ENCODE results near the gene CHPF.

Gene CHPF

DNA sequence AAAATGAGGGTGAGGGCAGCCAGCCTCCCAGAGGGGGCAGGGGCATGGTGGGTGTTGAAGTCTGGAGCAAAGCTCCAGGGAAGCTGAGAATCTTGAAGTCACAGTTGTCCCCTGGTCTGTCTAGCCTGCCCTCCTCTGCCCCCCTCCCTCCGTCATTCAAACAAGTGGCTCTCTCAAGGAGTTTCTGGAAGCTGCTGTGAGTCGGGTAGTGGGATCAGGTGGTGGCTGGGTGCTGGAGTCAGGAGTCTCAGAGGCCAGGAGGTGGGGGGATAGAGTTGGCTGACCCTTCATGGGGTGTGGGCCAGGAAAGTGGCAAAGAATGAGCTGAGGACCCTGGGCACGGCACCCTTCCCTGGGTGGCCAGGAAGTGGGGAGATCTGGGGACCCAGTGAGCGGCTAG lies 29.8 kb downstream of the CHPF start:
- no peak for DNase-seq (ENCODE audit: low read depth)

DNA sequence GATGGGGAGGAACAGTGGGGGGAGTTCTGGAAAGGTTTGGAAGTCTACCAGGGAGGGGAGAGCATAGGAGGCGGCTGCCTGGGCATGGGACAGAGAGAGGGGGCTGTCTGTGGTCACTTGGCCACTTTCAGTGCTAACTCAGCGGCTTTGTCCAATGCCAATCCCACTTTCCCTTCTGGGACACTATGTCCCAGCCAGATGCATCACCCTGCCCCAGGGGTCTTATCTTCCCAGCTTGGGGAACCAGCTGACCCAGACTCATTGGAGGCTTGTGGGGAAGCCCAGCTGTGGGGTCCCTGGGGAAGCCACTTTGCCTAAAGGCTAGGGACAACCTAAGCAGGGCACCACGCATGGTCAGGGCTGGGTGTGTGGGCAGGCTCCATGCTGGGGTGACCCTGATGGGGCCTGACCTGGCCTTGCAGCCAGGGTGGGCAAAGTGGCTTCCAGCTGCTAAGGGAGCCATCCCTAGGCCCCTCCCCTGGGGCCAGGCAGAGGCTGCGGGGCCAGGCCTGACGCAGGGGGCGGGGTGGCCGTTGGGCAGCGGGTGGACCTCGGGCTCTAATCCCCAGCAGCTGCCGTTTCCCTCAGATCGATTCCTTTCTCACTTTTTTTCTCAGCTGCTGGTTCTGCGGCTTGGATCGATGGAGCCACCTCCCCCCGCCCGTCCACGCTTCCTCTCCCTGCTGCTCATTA lies 30.9 kb downstream of the CHPF start:
- no peak for DNase-seq (ENCODE audit: low read depth)

DNA sequence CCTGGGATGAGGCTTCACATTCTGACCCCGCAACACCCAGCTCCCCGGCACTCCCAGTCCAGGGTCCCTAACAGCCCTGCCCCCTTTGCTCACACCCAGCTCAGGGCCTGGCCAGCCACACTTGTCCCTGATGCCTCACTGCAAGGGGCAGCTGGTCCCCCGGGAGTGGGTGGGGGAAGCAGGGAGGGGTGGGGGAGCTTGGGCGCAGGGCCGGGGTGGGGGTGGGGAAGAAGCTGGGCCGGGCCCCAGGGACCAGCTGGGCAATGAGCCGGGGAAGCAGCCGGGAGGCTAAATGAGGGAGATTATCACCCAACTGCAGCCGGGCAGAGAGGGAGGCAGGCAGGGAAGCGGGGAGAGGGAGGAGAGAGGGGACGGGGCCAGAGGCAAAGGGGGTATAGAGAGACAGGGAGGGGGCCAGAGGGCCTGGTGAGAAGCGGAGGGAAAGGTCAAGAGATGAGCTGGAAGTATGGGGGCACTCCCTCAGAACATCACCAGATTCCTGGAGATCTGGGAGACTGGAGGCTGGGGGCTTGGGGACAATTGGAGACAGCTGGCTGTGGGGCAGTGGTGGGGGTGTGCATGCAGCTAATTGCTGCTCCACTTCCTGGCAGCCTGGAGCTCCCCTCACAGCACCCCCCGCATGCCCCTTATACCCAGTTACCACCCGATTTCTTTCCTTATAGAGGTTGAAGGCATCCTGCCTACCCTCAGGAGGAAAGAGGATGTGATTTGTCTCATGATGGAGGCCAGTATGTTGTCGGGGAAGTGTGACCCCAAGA lies 31.9 kb downstream of the CHPF start:
- DNase-seq (ENCODE audit: low read depth), result no peak

DNA sequence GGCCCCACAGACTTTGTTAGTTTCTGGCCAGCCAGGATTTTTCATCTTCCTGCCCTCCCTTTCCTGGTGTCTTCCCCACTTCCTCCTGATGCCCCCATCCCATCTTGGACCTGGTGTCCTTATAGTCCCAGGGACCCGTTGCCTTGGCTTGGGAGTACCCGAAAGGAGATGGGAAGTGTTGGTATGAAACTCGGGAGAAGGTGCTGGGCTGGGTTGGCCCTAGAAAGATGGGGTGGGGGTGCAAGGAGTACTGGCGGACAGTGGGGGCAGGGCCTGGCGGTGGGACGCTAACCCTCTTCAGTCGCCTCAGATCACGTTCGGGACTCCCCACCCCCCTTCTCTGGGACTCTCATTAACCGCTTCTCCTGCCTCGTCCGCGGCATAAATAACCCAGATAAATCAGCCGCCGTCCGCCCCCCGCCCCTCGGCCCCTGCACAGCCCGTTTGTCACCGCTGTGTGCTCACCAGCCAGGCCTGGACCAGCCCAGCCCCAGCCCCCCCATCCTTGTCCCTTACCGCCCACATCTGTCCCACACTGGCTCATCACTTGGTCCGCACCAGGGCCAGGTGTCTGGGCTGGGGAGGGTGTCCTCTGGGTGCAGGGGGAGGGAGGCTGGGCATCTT lies 33.0 kb downstream of the CHPF start:
- no peak for DNase-seq (ENCODE audit: low read depth)

DNA sequence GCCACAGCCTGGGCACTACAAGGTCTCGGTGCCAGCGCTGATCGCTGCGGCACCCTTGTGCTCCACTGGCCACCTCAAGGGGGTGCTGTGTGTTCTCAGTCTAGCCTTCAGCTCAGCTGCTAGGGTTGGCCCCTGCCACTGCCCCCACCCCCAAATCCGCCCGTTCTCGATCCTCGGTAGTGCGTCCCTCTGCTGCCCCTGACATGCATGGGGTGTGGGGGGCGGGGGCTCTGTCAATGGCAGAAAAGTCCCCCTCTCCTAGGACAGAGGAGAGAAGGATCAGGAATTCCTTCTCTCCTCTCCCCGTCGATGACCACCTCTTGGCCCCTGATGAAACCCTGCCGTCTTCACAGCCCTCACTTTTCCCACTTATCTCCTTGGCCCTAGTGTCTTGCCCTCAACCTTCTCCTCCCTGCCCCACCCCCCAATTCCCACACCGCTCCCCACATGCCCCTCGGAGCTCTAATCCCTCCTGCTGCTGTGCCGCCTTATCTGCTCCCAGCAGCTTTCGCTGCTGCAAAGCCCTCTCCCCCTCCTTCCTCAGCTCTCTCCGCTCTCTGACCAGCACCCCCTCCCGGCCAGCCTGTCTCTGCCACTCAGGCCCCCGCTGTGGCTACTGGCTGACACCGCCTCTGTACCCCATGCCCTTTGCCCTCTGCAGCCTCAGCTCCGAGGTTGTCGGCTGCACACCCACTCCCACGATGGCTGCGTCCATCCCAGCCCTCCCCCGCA lies 33.7 kb downstream of the CHPF start:
- DNase-seq (ENCODE audit: low read depth), result peak; percentile 66

DNA sequence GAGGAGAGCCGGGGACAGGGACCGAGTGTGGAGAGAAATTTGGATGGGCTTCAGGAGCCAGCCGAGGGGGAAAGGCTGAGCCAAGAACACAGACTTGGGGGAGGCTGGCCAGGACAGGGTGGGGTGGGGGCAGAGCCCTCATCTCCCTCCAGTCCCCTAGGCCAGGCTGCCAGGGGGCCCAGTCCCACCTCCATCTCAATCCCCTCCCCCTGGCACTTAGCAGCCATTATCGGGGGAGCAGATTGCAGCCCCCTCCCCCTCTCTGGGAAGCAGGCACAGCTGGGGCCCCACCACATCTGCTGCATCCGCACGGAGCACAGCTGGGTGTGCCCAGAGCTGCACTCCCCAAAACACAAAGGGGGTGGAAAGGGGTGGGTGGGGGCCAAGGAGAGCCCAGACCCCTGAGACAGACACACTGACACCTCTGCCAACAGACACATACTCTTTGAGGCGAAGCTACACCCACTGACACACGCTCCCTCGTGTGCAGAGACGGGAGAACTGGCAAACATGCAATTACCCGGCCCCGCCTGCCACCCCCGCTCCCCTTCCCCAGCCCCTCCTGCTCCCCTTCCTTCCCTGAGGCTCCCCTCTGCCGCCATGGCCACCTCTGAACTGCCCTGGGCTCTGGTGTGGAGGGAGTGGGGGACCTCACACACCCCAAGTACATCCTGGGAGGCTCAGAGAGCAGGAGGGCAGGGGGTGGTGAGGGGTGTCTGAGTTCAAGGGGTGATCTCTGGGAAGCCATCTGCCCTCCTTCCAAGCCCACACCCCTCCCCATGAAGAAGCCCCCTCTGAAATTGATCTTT lies 34.4 kb downstream of the CHPF start:
- no peak for DNase-seq (ENCODE audit: low read depth)

DNA sequence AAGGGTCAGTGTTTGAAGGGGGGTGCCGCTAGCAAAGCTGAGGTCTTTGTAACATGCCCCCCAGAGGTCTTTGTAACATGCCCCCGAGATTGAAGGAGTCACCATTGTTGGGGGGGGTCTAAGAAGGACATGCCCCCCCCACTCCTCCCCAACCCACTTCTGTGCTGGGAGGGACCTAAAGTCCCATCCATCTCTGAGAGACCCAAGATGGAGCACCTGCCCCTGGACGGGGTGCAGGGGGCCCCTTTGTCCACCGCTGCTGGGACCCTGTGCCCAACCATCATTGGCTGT lies 35.2 kb downstream of the CHPF start:
- no peak for DNase-seq (ENCODE audit: low read depth)

DNA sequence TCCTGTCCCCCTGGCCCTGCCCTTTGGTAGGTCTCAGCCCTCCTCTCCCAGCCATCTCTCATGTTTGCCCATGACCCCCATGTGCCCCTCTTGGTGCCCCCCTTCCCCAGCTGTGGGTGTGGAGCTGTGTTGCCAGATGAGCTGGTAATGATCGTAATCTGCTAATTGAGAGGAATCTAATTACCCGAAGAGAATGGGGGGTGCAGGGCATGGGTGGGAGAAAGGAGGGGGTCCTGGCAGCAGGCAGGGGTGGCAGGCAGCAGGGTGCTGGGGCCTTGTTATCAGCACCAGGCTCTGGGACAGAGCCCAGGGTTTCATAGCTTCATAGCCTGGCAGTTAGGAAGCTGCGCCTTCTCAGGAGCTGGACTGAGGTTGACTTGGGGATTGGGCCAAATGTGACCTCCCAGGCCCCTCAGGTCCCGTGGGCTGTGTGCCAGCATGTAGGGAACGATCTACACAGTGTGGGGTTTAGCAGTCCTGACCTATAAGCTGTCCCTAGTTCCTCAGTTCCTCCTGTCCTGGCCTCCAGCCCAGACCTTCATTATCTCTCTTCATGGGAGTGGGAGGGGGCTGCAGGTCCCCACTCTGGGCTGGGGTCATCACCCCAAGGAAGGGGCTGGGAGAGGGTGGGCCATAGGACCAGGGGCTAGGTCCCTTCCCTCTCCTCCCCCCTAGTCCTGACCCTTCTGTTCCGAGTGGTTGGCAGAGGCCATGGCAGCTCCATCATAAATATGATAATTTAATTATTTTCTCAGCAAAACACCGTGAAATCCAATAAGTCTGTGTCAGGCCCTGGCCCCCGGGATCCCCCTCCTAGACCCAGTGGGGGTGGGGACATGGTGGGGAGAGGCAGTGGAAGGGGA lies 35.8 kb downstream of the CHPF start:
- no peak for DNase-seq (ENCODE audit: low read depth)

DNA sequence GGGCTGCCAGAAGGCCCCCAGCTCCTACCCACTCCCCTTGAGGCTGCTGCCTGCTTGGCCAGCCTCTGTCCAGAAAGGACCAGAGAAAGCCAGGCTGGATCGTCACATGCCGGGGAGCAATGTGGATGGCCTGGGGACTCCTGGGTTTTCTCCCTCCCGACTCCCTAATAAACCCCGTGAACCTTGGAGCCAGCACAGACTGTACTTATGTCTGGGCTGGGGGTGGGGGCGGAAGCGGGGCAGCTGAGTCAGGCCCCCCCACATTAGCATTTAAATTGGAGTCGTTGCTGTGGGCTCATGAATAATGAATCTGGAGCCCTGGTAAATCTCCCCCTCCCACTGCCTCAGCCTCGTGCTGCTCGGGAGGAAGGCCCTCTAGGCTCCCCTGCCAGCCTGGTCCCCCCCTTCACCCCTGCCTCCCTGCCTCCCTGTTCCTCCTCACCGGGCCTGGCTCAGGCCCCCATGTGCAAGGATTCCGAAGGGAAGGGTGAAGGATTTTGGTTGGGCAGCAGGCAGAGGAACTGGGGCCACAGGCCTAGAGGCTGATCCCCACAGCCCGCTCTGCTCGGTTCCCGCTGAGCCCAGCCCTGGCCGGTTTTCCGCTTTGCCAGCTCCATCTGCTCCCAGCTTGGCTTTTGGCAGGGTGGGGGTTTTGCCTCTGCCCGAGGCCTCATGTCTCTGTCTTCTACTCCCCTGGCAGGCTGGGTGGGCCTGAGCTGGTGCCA lies 36.6 kb downstream of the CHPF start:
- no peak for DNase-seq (ENCODE audit: low read depth)

DNA sequence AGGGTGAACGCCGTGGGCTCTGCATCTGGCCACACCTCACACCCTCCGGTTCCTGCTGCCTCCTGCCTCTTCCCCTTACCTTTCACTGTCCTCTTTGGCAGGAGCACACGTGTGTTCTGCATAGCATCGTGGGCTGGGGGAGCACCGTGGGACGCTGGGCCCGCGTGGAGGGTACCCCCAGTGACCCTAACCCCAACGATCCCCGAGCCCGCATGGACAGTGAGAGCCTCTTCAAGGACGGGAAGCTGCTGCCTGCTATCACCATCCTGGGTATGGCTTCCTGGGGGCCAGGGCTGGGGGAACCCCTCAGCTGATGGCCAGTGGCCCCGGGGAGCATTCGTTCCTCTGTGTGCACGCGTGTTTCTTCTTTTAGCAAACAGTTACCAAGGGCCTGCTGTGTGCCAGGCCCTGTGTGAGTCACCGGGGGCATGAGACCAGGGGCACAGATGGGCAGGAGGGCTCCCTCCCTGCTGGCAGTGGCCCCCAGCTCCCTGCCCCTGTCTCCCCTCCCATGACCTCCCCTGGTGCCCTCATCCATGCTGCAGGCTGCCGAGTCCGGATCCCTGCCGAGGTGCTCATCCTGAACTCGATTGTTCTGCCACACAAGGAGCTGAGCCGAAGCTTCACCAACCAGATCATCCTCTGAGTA lies 37.3 kb downstream of the CHPF start:
- no peak for DNase-seq (ENCODE audit: low read depth)

DNA sequence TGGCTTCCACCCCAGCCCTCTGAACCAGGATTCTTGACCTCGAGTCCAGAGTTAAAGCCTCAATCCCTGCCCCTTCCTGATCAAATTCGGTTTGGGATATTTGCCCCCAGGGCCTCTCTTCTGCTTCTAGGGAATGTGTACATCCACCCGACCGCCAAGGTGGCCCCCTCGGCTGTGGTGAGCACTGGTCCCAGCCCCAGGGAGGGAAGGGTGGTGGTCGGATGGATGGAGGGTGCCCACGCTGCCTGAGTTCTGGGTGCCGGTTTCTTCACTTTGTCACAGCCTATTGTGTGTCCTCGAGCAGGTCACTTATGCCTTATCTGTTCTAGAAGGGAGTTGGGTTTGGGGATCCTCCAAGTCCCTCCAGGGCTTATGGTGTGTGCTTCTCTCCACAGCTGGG lies 38.0 kb downstream of the CHPF start:
- DNase-seq (ENCODE audit: low read depth), result no peak

DNA sequence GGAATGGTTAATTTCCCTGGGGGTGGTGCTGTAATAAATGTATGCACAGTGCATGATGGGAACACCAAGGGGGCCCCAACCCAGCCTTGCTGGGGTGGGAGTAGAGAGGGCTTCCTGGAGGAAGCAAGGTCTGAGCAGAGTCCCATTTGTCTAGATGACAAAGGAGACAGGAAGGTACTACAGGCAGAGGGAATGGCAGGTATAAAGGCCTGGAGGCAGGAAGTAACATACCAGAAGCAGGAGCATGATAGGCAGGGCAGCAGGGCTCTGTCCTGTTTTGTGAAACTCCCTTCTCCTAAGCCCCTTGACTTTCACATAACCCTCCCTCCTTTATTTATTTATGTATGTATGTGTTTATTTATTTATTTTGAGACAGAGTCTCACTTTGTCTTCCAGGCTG lies 41.0 kb downstream of the CHPF start:
- DNase-seq (ENCODE audit: low read depth), result no peak

DNA sequence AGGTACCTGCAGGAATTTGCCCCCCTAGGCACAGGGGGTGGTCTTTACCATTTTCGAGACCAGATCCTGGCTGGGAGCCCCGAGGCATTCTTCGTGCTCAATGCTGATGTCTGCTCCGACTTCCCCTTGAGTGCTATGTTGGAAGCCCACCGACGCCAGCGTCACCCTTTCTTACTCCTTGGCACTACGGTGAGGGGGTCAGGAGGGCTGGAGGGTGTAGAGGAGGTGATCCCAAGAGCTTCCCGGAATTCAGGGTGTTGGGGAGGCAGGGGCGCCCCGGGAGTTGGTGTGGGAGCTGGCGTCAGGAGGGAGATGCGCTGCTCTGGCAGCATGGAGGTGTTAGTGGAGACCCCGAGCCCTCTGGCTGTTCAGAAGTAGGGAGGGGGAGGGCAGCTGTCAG lies 41.8 kb downstream of the CHPF start:
- DNase-seq (ENCODE audit: low read depth), result no peak

DNA sequence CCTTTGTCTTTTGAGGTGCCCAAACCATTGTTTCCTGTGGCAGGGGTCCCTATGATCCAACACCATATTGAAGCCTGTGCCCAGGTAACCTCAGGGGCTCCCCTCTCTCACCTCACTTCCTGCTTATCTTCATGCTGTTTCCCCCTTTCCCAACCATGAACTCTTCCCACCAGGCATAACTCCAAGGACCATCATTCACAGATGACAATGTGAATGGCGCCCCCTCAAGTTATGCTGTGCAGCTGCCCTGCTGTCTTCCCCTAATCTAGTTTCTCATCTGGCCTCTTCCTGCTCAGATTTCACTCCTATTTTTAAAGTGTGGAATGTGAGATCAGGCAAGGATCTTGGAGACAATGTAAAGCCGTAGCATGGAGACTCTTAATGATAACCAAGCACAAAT lies 43.5 kb downstream of the CHPF start:
- peak; percentile 57 for DNase-seq (ENCODE audit: low read depth)

DNA sequence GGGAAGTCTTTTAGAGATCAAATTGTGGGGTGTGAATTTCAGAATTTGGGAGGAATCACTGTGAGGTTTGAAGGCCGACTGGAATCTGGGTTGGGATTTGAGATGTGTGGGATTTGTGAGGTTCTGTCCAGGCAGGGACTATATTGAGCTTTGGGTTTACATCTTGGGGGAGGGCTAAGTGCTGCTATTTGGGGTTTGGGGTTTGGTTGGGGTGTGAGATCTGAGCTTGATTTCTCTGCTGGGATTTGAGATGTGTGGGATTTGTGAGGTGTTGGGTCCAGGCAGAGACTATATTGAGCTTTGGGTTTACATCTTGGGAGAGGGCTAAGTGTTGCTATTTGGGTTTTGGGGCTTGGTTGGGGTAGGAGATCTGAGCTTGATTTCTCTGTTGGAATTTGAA lies 44.1 kb downstream of the CHPF start:
- DNase-seq (ENCODE audit: low read depth), result no peak

DNA sequence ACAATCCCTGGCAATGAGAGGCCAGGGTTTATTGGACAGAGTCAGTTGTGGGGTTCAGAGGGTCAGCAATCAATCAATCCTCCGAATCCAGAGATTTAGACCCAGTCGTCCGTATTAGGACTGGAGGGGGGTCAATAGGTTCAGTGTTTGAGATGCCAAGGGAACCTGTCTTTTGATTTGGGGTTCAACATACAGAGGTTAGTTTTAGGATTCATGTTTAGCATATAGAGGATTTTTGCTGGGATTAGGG lies 44.6 kb downstream of the CHPF start:
- no peak for DNase-seq (ENCODE audit: low read depth)

DNA sequence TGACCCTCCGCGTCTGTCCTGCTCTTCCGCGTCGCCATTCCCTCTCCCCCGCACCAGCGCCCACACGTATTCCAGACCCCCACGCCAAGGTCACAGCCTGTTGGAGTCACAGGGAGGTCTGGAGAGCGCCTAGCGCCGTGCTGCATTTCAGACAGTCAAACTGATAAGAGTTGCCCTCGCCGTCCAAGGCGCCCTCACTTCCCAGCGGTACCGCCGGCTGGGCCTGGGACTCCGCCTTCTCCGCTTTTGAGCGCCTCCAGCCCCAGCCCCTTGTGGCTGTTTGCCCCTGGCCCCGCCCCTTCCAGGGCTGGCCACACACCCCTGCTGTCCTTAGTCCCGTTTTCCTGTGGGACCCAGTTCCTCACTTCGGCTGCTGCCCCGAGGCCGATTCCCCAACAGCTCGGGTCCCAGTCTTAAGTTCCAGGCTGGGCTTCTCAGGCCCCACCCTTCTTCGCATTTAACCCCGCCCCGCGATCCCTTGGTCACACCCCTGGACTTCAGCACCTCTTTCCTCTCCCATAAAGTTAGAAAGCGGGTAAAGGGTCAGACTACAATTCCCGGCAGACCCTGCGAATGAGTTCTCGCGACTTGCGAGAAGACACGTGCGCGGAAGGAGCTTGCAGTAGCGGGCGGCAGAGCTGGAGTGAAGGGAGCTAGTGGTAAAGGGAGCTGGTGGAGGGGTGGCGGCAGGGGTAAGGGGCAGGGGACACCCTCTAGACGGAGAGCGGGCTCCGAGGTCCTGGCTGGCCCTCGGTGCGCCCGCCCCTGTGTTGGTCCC lies 45.1 kb downstream of the CHPF start, which contains the start of gene GMPPA:
GMPPA (plus strand) TSS at position 612 of the 778 bp plus-strand sequence. CDS start 1,085 bp downstream, outside the sequence.
- DNase-seq (ENCODE audit: low read depth), result peak; percentile 99

DNA sequence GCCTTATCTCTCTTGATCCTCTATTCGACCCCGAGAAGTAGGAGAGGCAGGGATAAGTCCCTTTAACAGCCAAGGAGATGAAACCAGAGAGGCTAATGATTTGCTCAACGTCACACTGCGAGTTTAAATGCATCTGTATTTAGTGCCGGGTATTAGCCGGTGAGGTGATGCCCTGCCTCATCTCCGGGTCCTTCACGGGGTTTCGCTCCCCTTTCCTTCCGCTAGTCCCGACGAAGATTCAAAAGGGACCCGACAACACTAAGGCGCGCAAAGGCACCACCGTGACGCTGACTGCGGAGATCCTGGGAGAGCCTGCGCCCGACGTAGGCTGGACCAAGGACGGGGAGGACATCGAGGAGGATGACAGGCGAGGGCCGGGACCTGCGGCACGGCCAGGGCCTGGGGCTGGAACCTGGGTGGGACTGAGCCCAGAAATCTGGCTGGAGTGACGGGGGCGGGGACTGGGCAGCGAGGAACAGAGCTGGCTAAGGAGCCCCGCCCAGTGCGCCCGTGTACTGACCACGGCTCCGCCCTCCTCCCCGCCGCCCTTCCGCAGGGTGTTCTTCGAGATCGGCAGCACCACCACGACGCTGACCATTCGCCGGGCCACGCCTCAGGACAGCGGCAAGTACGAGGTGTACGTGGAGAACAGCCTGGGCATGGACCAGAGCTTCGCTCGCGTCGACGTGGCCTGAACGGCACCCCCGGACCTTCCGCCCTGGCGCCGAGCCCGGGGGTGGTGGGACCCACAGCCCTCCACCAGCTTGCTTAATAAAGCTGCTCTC lies 45.9 kb downstream of the CHPF start:
- DNase-seq (ENCODE audit: low read depth), result peak; percentile 82

Measured in amniotic epithelial cell (primary cell).